Measurements from ENCODE around the gene PPP1R9B. TPM values are rescaled to one million over a fixed set of nuclear protein-coding genes. Genes with fewer than 3 reads are reported as not detected.

PPP1R9B gene
- total RNA-seq, 1 experiment from 2014 or later: 112 TPM

GRCh38 chr17:50180620-50181019 is 30.1 kb upstream of the PPP1R9B start:
- POLR2A ChIA-PET: no interaction called here
- BruUV-seq (replicated peaks): no TSS peak
- Histone ChIP-seq H3K4me1 (ENCODE audit: control insufficient read depth in 1 of 2, insufficient read depth in 2 of 2, low read length in 2 of 2) (peaks cover 33 to 36% of the 10 kb centered on the region in 2 experiments), H3K9me3 (ENCODE audit: control insufficient read depth in 1 of 2, insufficient read depth in 1 of 2, low read depth in 1 of 2, low read length in 2 of 2) (no peaks in the 10 kb centered on the region), H3K27ac (ENCODE audit: low read depth, low read length) (no peak overlapping the region), H3K4me2 (ENCODE audit: low read length) (no peak overlapping the region), H3K9me2 (ENCODE audit: insufficient read depth) (no peaks in the 10 kb centered on the region), H3K27me3 (ENCODE audit: insufficient read depth, low read length) (no peaks in the 10 kb centered on the region), H3K79me2 (ENCODE audit: insufficient read depth, low read length) (no peaks in the 10 kb centered on the region), H4K20me1 (ENCODE audit: insufficient read depth) (no peaks in the 10 kb centered on the region), H3K36me3 (ENCODE audit: control insufficient read depth in 1 of 2, insufficient read depth in 2 of 2, low read length in 2 of 2) (no peaks in the 10 kb centered on the region), H3K4me3 (replicated peaks in 1 of 2; ENCODE audit: low read depth in 1 of 2, low read length in 2 of 2) (no peak overlapping the region), H2AFZ (ENCODE audit: low read depth, low read length, poor library complexity, severe bottlenecking) (no peak overlapping the region), H3K9ac (ENCODE audit: low read length) (no peak overlapping the region)
- CTCF ChIA-PET: no interaction called here
- RAD21 ChIA-PET (ENCODE audit: low non-redundant PET in 1 of 2, low total read pairs in 2 of 2, uncharacterized antibody in 2 of 2, unreplicated experiment in 2 of 2): no interaction called here
- no peak for DNase-seq (ENCODE audit: low read depth, low spot score)
- intact Hi-C loops (cut with micrococcal nuclease): no loop called here
- TF ChIP-seq EZH2phosphoT487 (IDR thresholded peaks at IDR 0.05; ENCODE audit: borderline replicate concordance): no peak
- TF ChIP-seq SP1 (IDR thresholded peaks at IDR 0.05; ENCODE audit: low read depth): no peak
- TF ChIP-seq MAX (IDR thresholded peaks at IDR 0.05): no peak
- TF ChIP-seq POLR2AphosphoS5 (IDR thresholded peaks at IDR 0.05; ENCODE audit: low read depth, low read length): no peak
- no peak for TF ChIP-seq ZBTB33 (IDR thresholded peaks at IDR 0.05; ENCODE audit: extremely low read depth, insufficient replicate concordance, low read length)
- no peak for TF ChIP-seq TCF7L2 (IDR thresholded peaks at IDR 0.05; ENCODE audit: borderline replicate concordance, extremely low read depth, insufficient read depth, insufficient read length)
- TF ChIP-seq RAD21 (IDR thresholded peaks at IDR 0.05; ENCODE audit: low read depth): no peak
- no peak for TF ChIP-seq CTCF (IDR thresholded peaks at IDR 0.05 in 2 of 3, conservative IDR thresholded peaks at IDR 0.05 in 1 of 3; ENCODE audit: borderline replicate concordance in 1 of 3, insufficient read depth in 1 of 3, low read depth in 2 of 3, low read length in 2 of 3)
- no peak for TF ChIP-seq ATF3 (IDR thresholded peaks at IDR 0.05)
- TF ChIP-seq CBX3 (IDR thresholded peaks at IDR 0.05; ENCODE audit: low read depth): no peak
- no peak for TF ChIP-seq REST (IDR thresholded peaks at IDR 0.05; ENCODE audit: low read depth)
- no peak for TF ChIP-seq SIN3A (IDR thresholded peaks at IDR 0.05; ENCODE audit: low read depth)
- TF ChIP-seq EZH2 (IDR thresholded peaks at IDR 0.05): no peak
- no peak for TF ChIP-seq CEBPB (IDR thresholded peaks at IDR 0.05; ENCODE audit: low read depth)
- no peak for TF ChIP-seq POLR2A (IDR thresholded peaks at IDR 0.05; ENCODE audit: borderline replicate concordance, extremely low read depth, insufficient read depth, insufficient read length)
- no peak for ATAC-seq

All from HCT116 (cell line).